Natural killer cell (primary cell): ENCODE data around the gene MICA. TPM values are rescaled to one million over a fixed set of nuclear protein-coding genes. Genes with fewer than 3 reads are reported as not detected.

Experiments used
- ATAC-seq, 3 donors: fragments of 150-1000 bp in 2 of 3; fragments of 200-7000 bp in 1 of 3; cut with Tn5 transposase; 1 replicate in 1 of 3; 2 replicates in 2 of 3; pipeline ENCODE4 v1.10.0; 2021; ENCODE audit warnings: mild to moderate bottlenecking in 2 of 3, moderate library complexity in 2 of 3
- DNase-seq, 2 donors: peaks; one replicate each; pipeline versions ENCODE4 v3.0.0 to v3.0.0-alpha.2; 2013 to 2021; ENCODE audit warnings: mixed read lengths in 1 of 2
- H3K27ac ChIP-seq: one replicate; pipeline ENCODE4 v1.5.1; 2013; ENCODE audit warnings: mild to moderate bottlenecking, low read length
- H3K27me3 ChIP-seq: one replicate; pipeline ENCODE4 v1.6.1; 2013; ENCODE audit warnings: low read length; ENCODE audit not compliant: control insufficient read depth, insufficient read depth
- H3K36me3 ChIP-seq: one replicate; pipeline ENCODE4 v1.6.1; 2013; ENCODE audit warnings: low read length; ENCODE audit not compliant: control insufficient read depth, insufficient read depth
- H3K4me1 ChIP-seq: one replicate; pipeline ENCODE4 v1.6.1; 2013; ENCODE audit warnings: low read length; ENCODE audit not compliant: control insufficient read depth, insufficient read depth
- H3K4me3 ChIP-seq: one replicate; pipeline ENCODE4 v1.5.1; 2013; ENCODE audit warnings: low read length
- H3K9me3 ChIP-seq: one replicate; pipeline ENCODE4 v1.6.1; 2013; ENCODE audit warnings: low read length; ENCODE audit not compliant: control insufficient read depth, insufficient read depth
- H3K27ac Mint-ChIP-seq, 2 donors: one replicate each; pipeline ENCODE4 v1.8.0; 2022; ENCODE audit warnings: mild to moderate bottlenecking in 2 of 2, mixed read lengths in 2 of 2, moderate library complexity in 1 of 2
- H3K27me3 Mint-ChIP-seq, 2 donors: one replicate each; pipeline ENCODE4 v1.8.0; 2022; ENCODE audit warnings: low read depth in 2 of 2, mixed read lengths in 2 of 2
- H3K36me3 Mint-ChIP-seq: one replicate; pipeline ENCODE4 v1.8.0; 2022; ENCODE audit warnings: mixed read lengths
- H3K4me1 Mint-ChIP-seq, 2 donors: one replicate each; pipeline ENCODE4 v1.8.0; 2022; ENCODE audit warnings: mixed read lengths in 2 of 2
- H3K4me3 Mint-ChIP-seq: one replicate; pipeline ENCODE4 v1.8.0; 2022; ENCODE audit warnings: mild to moderate bottlenecking, moderate library complexity, mixed read lengths
- H3K9me3 Mint-ChIP-seq, 2 donors: one replicate each; pipeline ENCODE4 v1.8.0; 2022; ENCODE audit warnings: mixed read lengths in 2 of 2
- WGBS: methylation state at CpG from one replicate; pipeline ENCODE4 v1.1.7; 2013; ENCODE audit warnings: missing lambda C conversion rate; ENCODE audit not compliant: insufficient coverage; 5-methylcytosine and 5-hydroxymethylcytosine counted together
- intact Hi-C: fragments of 100-400 bp; cut with micrococcal nuclease; formaldehyde crosslinking; loops from one replicate; pipeline ENCODE4 v1.14.2; 2022
- total RNA-seq, 4 donors: library from RNA; stranded (reverse); fragments of 120-200 nt in 1 of 4; gene quantifications; one replicate each; pipeline versions ENCODE4 v1.2.3 to v1.2.4, GENCODE V29; 2013 to 2022
- TF ChIP-seq, protein P1 (sequence below): fragments of 200-600 bp; IDR thresholded peaks from one replicate; pipeline ENCODE4 v1.8.0; 2022; ENCODE audit warnings: antibody characterized with exemption

Gene MICA
- 10 to 100 TPM in 2 of 3 donors, 1 to 10 TPM in 1; 9.3 to 19.7 (median 11.4) TPM for total RNA-seq
- total RNA-seq (2013) = 21.7 TPM

DNA sequence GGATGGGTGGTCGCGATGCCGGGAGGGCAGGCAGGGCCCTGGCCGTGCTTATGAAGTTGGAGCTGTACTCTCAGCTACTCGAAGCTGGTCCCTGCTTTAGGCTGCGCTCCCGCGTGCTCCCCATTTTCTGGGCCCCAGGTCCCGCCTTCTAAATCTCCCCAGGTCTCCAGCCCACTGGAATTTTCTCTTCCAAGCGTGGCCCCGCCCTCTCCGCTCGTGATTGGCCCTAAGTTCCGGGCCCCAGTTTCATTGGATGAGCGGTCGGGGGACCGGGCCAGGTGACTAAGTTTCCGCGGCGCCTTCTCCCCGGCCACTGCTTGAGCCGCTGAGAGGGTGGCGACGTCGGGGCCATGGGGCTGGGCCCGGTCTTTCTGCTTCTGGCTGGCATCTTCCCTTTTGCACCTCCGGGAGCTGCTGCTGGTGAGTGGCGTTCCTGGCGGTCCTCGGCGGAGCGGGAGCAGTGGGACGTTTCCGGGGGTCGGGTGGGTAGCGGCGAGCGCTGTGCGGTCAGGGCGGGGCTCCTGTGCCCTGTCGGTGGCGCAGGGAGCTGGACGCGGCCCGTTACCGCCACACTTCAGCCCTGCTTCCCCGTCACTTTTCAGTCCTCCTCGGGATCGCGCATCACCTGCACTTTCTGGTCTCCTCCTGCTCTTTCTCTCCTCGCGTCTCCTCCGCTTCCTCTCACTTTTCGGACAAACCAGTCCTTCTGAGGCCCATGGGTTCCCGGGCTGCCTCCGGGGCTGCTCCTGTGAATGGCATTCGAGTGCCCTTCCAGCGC, at the start of gene MICA:
TSS of gene MICA (plus strand) at position 313 of the 778 bp plus-strand sequence. CDS start at position 351, 38 bp downstream.
- TF ChIP-seq, protein P1, sequence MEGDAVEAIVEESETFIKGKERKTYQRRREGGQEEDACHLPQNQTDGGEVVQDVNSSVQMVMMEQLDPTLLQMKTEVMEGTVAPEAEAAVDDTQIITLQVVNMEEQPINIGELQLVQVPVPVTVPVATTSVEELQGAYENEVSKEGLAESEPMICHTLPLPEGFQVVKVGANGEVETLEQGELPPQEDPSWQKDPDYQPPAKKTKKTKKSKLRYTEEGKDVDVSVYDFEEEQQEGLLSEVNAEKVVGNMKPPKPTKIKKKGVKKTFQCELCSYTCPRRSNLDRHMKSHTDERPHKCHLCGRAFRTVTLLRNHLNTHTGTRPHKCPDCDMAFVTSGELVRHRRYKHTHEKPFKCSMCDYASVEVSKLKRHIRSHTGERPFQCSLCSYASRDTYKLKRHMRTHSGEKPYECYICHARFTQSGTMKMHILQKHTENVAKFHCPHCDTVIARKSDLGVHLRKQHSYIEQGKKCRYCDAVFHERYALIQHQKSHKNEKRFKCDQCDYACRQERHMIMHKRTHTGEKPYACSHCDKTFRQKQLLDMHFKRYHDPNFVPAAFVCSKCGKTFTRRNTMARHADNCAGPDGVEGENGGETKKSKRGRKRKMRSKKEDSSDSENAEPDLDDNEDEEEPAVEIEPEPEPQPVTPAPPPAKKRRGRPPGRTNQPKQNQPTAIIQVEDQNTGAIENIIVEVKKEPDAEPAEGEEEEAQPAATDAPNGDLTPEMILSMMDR = no peak

DNA sequence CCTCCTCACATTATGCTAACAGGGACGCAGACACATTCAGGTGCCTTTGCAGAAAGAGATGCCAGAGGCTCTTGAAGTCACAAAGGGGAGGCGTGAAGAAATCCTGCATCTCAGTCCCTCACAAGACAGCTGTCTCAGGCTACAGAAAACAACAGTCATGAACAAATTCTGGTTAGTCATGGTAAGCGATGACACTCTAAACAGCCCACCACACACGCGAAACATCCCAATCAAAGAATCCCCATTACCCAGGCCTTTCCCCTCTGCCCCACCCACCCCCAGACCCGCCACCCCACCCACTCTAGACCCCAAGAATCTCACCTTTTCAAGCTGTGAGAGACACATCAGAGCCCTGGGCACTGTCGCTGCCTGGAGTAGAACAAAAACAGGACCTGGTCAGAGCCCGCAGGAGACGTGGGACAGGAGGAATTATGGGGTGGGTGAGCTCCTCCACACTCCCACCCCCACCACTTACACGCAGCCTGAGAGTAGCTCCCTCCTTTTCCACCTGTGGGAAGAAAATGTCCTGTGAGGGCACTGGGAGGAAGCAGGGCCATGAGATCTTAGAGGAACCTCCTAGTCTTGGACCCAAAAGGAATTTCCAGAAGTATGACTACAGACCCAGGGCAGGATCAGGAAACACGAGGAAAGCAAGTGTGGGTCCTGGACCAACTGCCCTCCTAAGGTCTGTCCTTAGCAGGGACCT, 49.1 kb upstream of the MICA start:
- WGBS = 43% methylated on average over 5 of the region's 11 CpGs
- Histone ChIP-seq H3K4me1 (peaks cover 54% of the 10 kb centered on the region), H3K9me3 (no peaks in the 10 kb centered on the region), H3K27ac (peak overlapping the region; percentile 72), H3K36me3 (peaks cover 32% of the 10 kb centered on the region), H3K4me3 (peak overlapping the region; percentile 99), H3K27me3 (no peaks in the 10 kb centered on the region)
- Mint-ChIP-seq H3K4me3 (peak overlapping the region; percentile 97), H3K9me3 (no peaks in the 10 kb centered on the region), H3K36me3 (peaks cover 31% of the 10 kb centered on the region), H3K27ac (peak overlapping the region; percentile 100), H3K27me3 (no peaks in the 10 kb centered on the region), H3K4me1 (peaks cover 73 to 87% of the 10 kb centered on the region in 2 donors)
- DNase-seq (peak in 1 of 2 donors; percentile 61), ATAC-seq (peak in 1 of 3 donors; percentile 5)
- intact Hi-C loops = loop anchor here (1.0 to 10.0 kb wide), 2 partner anchors 82 to 740 kb away; partner anchors contain the start of genes HLA-C, MRPS18B and PPP1R10
- TF ChIP-seq, protein P1 = no peak

More for the DNA sequence above, at the start of gene MICA:
- Mint-ChIP-seq H3K9me3 (no peaks in the 10 kb centered on the region), H3K4me1 (peaks cover 82 to 84% of the 10 kb centered on the region in 2 donors), H3K27ac (peak within 1 kb of the TSS; percentile 85 to 96), H3K36me3 (no peaks in the 10 kb centered on the region), H3K27me3 (no peaks in the 10 kb centered on the region), H3K4me3 (peak within 1 kb of the TSS; percentile 93)
- peak; percentile 71 to 78 (median 77) for ATAC-seq
- Histone ChIP-seq H3K36me3 (no peaks in the 10 kb centered on the region), H3K4me1 (peaks cover 46% of the 10 kb centered on the region), H3K27me3 (no peaks in the 10 kb centered on the region), H3K9me3 (no peaks in the 10 kb centered on the region), H3K27ac (peak within 1 kb of the TSS; percentile 55), H3K4me3 (peak within 1 kb of the TSS; percentile 61)
- WGBS = 1% methylated on average over 58 of the region's 58 CpGs
- intact Hi-C loops = loop anchor here (5.0 kb wide), 1 partner anchor 89 kb away; no protein-coding TSS in a partner anchor
- peak; percentile 77 to 82 for DNase-seq

DNA sequence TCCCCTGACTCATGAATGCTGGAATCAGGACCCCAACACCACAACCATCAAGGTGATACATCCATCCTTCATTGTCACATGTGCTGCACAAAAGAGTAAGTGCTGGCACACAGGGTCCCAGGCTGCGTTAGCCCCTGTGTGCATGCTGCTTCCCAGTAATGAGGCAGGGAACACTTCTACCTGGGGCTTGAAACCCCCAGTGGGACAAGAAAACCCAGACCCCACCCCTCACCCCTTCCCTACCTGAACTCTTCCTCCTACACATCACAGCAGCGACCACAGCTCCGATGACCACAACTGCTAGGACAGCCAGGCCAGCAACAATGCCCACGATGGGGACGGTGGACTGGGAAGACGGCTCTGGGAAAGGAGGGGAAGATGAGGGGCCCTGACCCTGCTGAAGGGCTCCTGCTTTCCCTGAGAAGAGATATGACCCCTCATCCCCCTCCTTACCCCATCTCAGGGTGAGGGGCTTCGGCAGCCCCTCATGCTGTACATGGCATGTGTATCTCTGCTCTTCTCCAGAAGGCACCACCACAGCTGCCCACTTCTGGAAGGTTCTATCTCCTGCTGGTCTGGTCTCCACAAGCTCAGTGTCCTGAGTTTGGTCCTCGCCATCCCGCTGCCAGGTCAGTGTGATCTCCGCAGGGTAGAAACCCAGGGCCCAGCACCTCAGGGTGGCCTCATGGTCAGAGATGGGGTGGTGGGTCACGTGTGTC, 48.4 kb upstream of the MICA start:
- peaks cover 32% of the 10 kb centered on the region for H3K36me3 ChIP-seq

More for the DNA sequence above, 48.4 kb upstream of the MICA start:
- intact Hi-C loops = loop anchor here (1.0 to 10.0 kb wide), 2 partner anchors 83 to 740 kb away; partner anchors contain the start of genes HLA-C, MRPS18B and PPP1R10
- peak overlapping the region; percentile 97 for H3K4me3 Mint-ChIP-seq
- 40% methylated on average over 8 of the region's 11 CpGs for WGBS
- H3K4me1 Mint-ChIP-seq = peaks cover 79 to 87% of the 10 kb centered on the region in 2 donors
- H3K4me3 ChIP-seq = peak overlapping the region; percentile 99
- H3K36me3 Mint-ChIP-seq = peaks cover 31% of the 10 kb centered on the region
- TF ChIP-seq, protein P1 = no peak
- DNase-seq = peak; percentile 44 to 56
- H3K27ac ChIP-seq = peak overlapping the region; percentile 72
- H3K4me1 ChIP-seq = peaks cover 54% of the 10 kb centered on the region
- H3K9me3 ChIP-seq = no peaks in the 10 kb centered on the region
- H3K27ac Mint-ChIP-seq = peak overlapping the region; percentile 100
- H3K27me3 Mint-ChIP-seq = peaks cover 0 to 2% of the 10 kb centered on the region in 2 donors
- H3K9me3 Mint-ChIP-seq = no peaks in the 10 kb centered on the region
- H3K27me3 ChIP-seq = no peaks in the 10 kb centered on the region
- peak in 1 of 3 donors; percentile 2 for ATAC-seq
